Right hindlimb (tissue), 1 donor: ENCODE data around the gene MYO18B.

Experiments used
- DNase-seq: peaks from one replicate; pipeline ENCODE4 v3.0.0-alpha.2; 2018

The MYO18B gene

GRCh38 chr22:25908755-25909154, 166.8 kb downstream of the MYO18B start:
- no peak for DNase-seq

GRCh38 chr22:25909614-25910387, 167.8 kb downstream of the MYO18B start:
- DNase-seq = no peak

GRCh38 chr22:25911243-25911972, 169.4 kb downstream of the MYO18B start:
- no peak for DNase-seq

GRCh38 chr22:25919452-25919851, 177.5 kb downstream of the MYO18B start:
- no peak for DNase-seq

GRCh38 chr22:25922141-25922540, 180.2 kb downstream of the MYO18B start:
- no peak for DNase-seq

- DNase-seq = no peak
Measured at GRCh38 chr22:25923914-25924313, 181.9 kb downstream of the MYO18B start.

GRCh38 chr22:25928038-25928437, 186.1 kb downstream of the MYO18B start:
- DNase-seq = no peak

GRCh38 chr22:25929321-25929878, 187.4 kb downstream of the MYO18B start:
- DNase-seq = no peak

- no peak for DNase-seq
Measured at GRCh38 chr22:25930083-25930482, 188.1 kb downstream of the MYO18B start.

GRCh38 chr22:25930788-25931310, 188.9 kb downstream of the MYO18B start:
- DNase-seq = no peak

GRCh38 chr22:25933158-25933788, 191.3 kb downstream of the MYO18B start:
- no peak for DNase-seq

GRCh38 chr22:25935266-25936058, 193.5 kb downstream of the MYO18B start:
- DNase-seq = no peak

- no peak for DNase-seq
Measured at GRCh38 chr22:25938151-25938550, 196.2 kb downstream of the MYO18B start.

GRCh38 chr22:25939384-25939783, 197.4 kb downstream of the MYO18B start:
- DNase-seq = no peak

GRCh38 chr22:25940479-25940878, 198.5 kb downstream of the MYO18B start:
- no peak for DNase-seq

- no peak for DNase-seq
Measured at GRCh38 chr22:25941365-25941960, 199.5 kb downstream of the MYO18B start.

- peak; percentile 67 for DNase-seq
Measured at GRCh38 chr22:25942115-25942855, 200.3 kb downstream of the MYO18B start.

GRCh38 chr22:25942856-25943411, 200.9 kb downstream of the MYO18B start:
- peak; percentile 79 for DNase-seq

- DNase-seq = peak; percentile 36
Measured at GRCh38 chr22:25950111-25950510, 208.1 kb downstream of the MYO18B start.

GRCh38 chr22:25953276-25953675, 211.3 kb downstream of the MYO18B start:
- DNase-seq = no peak

GRCh38 chr22:25953919-25954318, 211.9 kb downstream of the MYO18B start:
- no peak for DNase-seq
